CD4-positive, alpha-beta T cell treated with Interleukin-15 for 4 hours (primary cell): Measurements from ENCODE around the gene MESP1.
A peak's percentile ranks its signal among the peaks of the same experiment; 100 is the strongest.

Experiments
- DNase-seq: peaks from one replicate; pipeline ENCODE4 v3.0.0-alpha.2; 2020; ENCODE audit warnings: low spot score

Gene MESP1

DNA sequence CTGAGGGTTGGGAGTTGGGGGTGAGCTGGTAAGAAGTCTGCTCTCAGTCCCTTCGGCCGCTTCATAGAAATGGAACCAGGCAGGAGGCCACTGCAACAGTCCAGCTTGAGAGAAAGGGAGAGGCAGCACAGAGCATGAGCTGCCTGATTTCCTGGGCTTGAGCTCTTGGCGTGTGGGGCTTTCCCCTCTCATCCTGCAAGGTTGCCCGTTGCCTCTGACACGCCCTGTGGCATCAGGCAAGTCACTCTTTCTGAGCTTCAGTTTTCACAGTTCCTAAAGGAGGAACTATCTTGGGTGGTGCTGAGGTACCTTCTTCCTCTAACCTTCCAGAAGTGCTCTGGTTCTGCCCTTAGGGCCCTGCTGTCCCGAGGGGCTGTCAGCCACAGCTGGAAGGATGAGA lies 30.0 kb upstream of the MESP1 start:
- DNase-seq, result peak; percentile 8

- DNase-seq, result no peak
These were observed 29.6 kb upstream of the MESP1 start for GRCh38 chr15:89780601-89781000.

- DNase-seq, result no peak
These were observed 27.8 kb upstream of the MESP1 start for GRCh38 chr15:89778861-89779260.

DNA sequence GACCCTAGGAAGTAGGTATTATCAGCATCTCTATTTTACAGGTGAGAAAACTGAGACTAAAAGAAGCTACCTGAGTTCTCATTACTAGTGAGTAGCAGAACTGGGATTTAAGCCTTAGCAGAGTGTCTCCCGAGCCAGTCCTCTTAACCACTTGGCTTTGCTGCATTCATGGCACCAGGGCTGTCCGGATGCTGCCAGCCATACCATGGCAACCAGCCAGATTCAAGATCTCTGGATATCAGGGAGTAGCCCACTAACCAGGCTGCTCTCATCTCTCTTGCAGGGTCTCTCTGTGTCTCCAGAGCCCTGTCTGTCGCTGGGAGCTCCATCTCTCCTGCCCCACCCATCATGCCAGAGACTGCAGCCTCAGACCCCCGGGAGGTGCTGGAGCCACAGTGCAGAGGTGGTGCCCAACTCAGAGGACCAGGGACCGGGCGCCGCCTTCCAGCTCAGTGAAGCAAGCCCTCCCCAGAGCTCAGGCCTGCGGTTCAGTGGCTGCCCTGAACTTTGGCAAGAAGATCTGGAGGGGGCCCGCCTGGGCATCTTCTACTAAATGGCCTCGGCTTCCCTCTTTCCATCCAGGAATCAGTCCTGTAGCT lies 26.8 kb upstream of the MESP1 start:
- no peak for DNase-seq

DNA sequence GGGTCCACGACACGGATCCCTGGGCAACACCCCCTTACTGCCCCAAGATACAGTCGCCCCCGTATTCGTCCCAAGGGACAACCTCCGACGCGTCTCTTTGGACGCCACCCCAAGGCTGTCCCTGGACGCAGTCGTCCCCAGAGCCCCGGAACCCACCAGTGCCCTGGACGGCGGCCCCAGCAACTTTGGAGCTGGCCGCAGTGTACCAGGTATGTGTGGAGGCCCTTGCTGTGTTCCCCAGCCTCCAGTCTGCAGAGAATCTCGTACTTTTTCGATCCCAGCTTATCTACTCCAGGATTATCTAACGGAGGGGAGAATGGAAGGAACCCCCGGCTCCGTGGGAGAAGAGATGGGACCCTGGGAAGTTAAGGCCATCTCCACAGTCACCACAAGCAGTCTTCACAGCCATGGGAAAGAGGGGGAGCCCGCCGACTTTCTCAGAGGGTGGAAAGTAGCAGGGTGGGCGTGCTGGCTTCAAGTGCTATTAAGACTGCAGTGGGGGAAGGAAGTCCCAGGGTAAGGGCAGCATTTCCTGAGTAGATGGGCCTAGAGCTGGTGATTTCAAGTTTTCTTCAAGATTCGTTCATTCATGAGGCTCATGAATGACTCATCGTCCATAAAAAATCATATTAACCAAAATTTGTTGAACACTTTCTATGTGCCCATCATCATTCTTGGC lies 26.2 kb upstream of the MESP1 start:
- DNase-seq, result no peak

- peak; percentile 25 for DNase-seq
These were observed 25.4 kb upstream of the MESP1 start, which contains the start of gene MESP2 for GRCh38 chr15:89776274-89777072. Gene MESP2, plus strand, starts transcription at chr15:89776332. Its CDS starts 26 bp downstream, at chr15:89776358.

GRCh38 chr15:89775815-89776214 lies 24.8 kb upstream of the MESP1 start:
- no peak for DNase-seq

DNA sequence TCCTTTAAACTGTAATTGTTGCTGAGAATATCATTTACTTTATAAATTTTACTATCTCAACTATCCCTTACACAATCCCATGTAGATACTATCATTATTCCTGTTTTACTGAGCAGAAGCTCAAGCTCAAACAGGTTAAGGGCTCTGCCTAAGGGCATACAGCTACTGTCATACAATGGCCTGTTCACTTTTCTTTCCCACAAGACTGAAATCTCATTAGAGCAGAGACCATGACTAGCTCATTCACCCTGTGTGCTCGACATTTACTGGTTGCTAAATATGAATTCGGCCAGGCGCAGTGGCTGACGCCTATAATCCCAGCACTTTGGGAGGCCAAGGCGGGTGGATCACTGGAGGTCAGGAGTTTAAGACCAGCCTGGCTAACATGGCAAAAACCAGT lies 23.4 kb upstream of the MESP1 start:
- DNase-seq, result no peak

DNA sequence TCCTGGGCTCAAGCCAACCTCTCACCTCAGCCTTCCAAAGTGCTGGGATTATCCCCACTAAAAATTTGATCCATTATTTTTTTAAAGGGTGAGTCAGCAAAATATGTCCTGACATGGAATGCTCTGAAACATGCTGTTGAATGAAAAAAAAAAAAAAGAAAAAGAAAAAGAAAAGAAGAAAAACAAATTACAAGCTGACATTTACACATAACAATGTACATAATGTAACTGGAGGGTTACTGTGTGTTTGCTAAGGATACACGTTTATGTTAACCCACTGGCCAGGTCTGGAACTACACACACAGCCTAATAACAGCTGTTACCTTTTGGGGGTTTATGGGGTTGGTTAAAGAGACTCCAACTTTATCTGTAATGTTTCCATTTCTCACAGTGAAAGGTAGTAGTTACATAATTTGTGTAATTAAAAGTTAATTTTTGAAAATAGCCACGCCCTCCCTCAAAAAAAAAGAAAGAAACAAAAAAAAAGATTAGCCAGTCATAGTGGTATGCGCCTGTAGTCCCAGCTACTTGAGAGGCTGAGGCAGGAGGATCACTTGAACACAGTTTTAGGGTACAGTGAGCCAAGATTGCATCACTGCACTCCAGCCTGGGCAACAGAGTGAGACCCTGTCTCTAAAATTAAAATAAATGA lies 22.0 kb upstream of the MESP1 start:
- DNase-seq, result no peak

- no peak for DNase-seq
These were observed 19.0 kb upstream of the MESP1 start for GRCh38 chr15:89770041-89770440.

- DNase-seq, result no peak
These were observed 18.3 kb upstream of the MESP1 start for GRCh38 chr15:89769366-89769765.

- no peak for DNase-seq
These were observed 17.0 kb upstream of the MESP1 start for GRCh38 chr15:89768071-89768500.

DNA sequence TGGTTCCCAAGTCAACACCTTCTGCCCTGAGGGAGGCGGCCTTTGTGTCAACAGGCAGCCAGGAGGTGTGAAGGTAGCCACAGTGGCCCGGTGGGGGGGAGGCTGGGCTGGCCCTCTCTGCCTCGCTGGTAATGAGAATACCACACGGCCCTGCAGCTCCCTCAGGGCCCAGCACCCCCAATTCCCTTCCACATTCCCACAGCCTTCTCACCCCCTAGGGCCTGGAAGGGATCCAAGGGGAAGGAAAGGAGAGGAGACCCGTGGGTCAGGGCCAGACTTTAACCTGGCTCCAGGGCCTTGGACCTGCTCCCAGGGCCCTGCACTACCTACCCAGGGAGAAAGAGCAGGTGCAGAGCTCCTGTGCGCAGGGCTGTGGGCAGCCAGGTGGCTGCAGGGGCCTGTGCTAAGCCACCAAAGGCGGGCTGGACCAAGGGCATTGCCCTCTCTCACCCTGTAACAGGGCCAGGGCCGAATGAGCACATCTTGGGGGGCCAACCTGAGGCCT lies 16.4 kb upstream of the MESP1 start:
- no peak for DNase-seq

- DNase-seq, result no peak
These were observed 15.6 kb upstream of the MESP1 start for GRCh38 chr15:89766357-89767311.

GRCh38 chr15:89765694-89766093 lies 14.6 kb upstream of the MESP1 start:
- no peak for DNase-seq

DNA sequence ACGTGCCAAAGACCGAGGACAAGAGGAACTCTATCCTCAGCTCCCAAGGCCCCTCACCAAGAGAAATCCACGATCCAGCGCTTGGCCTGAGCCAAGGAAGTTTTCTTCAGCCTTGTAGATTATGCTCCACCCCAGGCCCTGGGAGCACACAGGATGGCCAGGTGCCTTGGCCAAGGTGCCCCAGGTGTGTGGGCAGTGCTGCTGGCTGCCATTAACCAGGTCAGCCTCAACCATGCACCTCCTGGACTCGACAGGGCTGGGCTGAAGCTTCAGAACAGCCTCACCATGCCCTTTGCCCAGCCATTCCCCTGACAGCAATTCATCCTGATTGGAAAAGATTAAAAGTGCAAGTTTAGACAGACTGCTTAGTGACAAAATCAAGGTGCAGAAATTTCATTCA lies 10.9 kb upstream of the MESP1 start:
- DNase-seq, result no peak

DNA sequence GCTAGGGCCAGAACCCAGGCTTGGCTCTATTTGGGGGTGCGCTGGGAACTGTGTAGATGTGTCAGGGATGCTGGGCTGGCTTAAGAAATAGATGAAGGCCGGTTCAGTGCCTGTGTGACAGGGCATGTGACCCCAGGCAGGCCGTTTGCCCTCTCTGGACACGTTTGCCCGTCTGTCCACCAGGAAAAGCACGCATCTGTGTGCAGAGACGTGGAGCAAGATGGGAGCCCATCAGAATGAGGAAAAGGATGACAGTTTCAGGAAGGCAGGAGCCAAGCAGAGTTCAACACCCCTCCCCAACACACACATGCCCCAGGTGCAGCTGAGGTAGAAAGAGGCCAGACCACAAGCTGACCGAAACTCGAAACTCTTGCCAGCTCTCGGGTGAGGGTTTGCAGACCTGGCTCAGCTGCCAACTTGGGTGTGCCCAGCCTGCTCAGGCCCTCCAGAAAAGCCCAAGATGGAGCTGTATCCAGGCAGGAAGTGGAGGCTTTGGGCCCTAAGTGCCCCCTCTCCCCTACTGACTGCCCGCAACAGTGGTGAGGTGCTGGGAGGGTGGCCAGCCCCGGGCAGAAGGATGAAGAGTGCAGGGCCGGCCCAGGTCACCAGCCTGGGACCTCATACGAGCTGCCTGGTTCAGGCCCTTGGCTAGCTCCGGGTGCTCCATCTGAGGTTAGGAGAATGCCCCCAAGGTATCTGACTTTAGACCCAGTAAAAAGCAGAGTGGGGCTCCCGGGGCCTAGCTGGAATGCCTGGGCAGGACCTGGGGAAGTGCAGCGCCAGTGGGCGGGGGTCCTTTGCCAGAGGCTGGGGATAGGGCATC lies 10.2 kb upstream of the MESP1 start:
- DNase-seq, result no peak

DNA sequence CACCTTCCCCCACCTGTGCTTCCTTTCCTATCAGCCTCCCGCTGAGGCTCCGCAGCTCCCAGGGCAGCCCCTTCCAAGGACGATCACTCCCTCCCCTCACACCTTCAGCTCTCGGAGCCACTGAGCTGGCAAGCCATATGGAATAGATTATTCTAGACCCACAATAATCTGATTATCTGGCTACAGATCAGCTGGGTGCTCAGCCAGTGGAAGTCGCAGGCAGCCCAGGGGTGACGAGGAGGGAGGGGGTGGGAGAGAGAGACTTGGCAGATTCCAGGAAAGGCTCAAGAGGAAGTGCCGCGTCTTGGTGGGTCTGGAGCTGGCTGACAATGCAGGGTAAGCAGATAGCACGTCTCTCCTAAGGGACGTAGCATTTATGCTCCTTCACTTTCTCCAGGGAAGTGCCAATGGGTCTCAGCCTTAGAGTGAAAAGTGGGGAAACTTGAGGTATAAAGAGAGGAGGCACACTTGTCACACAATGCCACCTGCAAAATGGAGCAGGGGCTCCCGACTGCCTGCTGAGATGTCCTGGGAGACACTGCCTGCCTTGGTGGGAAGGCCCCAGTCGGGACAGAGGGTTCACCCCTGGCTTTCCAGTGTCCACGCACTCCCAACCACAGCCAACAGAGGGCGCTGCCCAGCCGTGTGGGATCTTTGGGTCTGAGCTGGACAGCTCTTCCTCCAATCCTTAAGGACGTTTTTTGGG lies 9.4 kb upstream of the MESP1 start:
- peak; percentile 61 for DNase-seq

GRCh38 chr15:89759835-89760234 lies 8.8 kb upstream of the MESP1 start:
- DNase-seq, result no peak

GRCh38 chr15:89758981-89759380 lies 7.9 kb upstream of the MESP1 start:
- DNase-seq, result no peak
